Measurements from ENCODE around the gene ACBD6. TPM values are rescaled to one million over a fixed set of nuclear protein-coding genes. Genes with fewer than 3 reads are reported as not detected.
A peak's percentile ranks its signal among the peaks of the same experiment; 100 is the strongest.

ACBD6 gene
- total RNA-seq, 1 experiment from 2014 or later, result 73.6 TPM

- BruUV-seq (replicated peaks), result no TSS peak
- intact Hi-C loops (cut with micrococcal nuclease; ENCODE audit: unreplicated experiment), result loop anchor here (5.0 kb wide), 1 partner anchor 332 kb away; no protein-coding TSS in a partner anchor
Observed at GRCh38 chr1:180530501-180530900, 28.1 kb upstream of the ACBD6 start.

GRCh38 chr1:180528868-180529470 is 26.6 kb upstream of the ACBD6 start:
- Mint-ChIP-seq H3K36me3 (ENCODE audit: insufficient read depth, unreplicated experiment) (peaks cover 7% of the 10 kb centered on the region), H3K27ac (ENCODE audit: unreplicated experiment) (no peak overlapping the region), H3K4me3 (ENCODE audit: low read depth, unreplicated experiment) (no peak overlapping the region), H3K4me1 (ENCODE audit: low read depth, unreplicated experiment) (peaks cover 60% of the 10 kb centered on the region), H3K9me3 (ENCODE audit: low read depth, unreplicated experiment) (no peaks in the 10 kb centered on the region), H3K27me3 (ENCODE audit: unreplicated experiment) (no peaks in the 10 kb centered on the region)
- DNase-seq, result no peak
- CTCF ChIA-PET, result no interaction called here
- intact Hi-C loops (cut with micrococcal nuclease; ENCODE audit: unreplicated experiment), result no loop called here
- BruUV-seq (replicated peaks), result no TSS peak
- TF ChIP-seq, protein P1, sequence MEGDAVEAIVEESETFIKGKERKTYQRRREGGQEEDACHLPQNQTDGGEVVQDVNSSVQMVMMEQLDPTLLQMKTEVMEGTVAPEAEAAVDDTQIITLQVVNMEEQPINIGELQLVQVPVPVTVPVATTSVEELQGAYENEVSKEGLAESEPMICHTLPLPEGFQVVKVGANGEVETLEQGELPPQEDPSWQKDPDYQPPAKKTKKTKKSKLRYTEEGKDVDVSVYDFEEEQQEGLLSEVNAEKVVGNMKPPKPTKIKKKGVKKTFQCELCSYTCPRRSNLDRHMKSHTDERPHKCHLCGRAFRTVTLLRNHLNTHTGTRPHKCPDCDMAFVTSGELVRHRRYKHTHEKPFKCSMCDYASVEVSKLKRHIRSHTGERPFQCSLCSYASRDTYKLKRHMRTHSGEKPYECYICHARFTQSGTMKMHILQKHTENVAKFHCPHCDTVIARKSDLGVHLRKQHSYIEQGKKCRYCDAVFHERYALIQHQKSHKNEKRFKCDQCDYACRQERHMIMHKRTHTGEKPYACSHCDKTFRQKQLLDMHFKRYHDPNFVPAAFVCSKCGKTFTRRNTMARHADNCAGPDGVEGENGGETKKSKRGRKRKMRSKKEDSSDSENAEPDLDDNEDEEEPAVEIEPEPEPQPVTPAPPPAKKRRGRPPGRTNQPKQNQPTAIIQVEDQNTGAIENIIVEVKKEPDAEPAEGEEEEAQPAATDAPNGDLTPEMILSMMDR (IDR thresholded peaks at IDR 0.05; ENCODE audit: unreplicated experiment), result no peak

More at GRCh38 chr1:180530501-180530900, 28.1 kb upstream of the ACBD6 start:
- H3K27me3 Mint-ChIP-seq (ENCODE audit: unreplicated experiment), result no peaks in the 10 kb centered on the region
- peak overlapping the region; percentile 95 for H3K27ac Mint-ChIP-seq (ENCODE audit: unreplicated experiment)
- CTCF ChIA-PET, result interaction anchor here (0.6 to 1.1 kb wide), 5 partner anchors 15 to 460 kb away, joined by 3 to 6 read pairs (median 4); partner anchors contain the start of gene XPR1
- TF ChIP-seq, protein P1 (IDR thresholded peaks at IDR 0.05; ENCODE audit: unreplicated experiment), result no peak
- H3K4me1 Mint-ChIP-seq (ENCODE audit: low read depth, unreplicated experiment), result peaks cover 46% of the 10 kb centered on the region
- peak; percentile 78 for DNase-seq
- H3K9me3 Mint-ChIP-seq (ENCODE audit: low read depth, unreplicated experiment), result no peaks in the 10 kb centered on the region
- H3K4me3 Mint-ChIP-seq (ENCODE audit: low read depth, unreplicated experiment), result peak overlapping the region; percentile 15
- peaks cover 7% of the 10 kb centered on the region for H3K36me3 Mint-ChIP-seq (ENCODE audit: insufficient read depth, unreplicated experiment)

DNA sequence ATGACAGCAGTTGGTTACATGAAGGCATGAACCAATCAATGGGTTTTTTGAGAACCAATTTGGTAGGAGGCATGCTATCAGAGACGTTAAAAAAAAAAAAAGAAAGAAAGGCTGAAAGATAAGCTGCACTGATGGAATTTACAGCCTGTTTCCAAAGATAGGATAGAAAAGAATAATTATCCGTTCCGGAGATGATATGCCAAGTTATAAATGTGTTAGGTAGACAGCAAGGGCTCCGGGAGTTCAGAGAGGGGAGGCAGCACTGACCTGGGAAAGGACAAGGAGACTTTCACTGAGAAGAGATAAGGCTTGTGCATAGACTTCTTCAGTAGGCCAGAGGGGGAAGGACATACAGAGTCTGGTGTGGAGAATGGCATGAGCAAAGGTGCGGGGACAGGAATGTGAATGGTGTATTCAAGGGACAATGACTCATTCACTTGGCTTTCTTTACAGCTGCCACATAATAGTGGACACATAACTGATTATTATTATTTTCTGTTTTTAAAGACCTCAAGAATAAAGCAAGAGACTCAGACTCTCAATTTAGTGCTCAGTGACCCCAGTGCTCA is 24.8 kb upstream of the ACBD6 start:
- no peaks in the 10 kb centered on the region for H3K9me3 Mint-ChIP-seq (ENCODE audit: low read depth, unreplicated experiment)
- CTCF ChIA-PET, result no interaction called here
- no TSS peak for BruUV-seq (replicated peaks)
- H3K27ac Mint-ChIP-seq (ENCODE audit: unreplicated experiment), result peak overlapping the region; percentile 73
- H3K36me3 Mint-ChIP-seq (ENCODE audit: insufficient read depth, unreplicated experiment), result peaks cover 11% of the 10 kb centered on the region
- no peak overlapping the region for H3K4me3 Mint-ChIP-seq (ENCODE audit: low read depth, unreplicated experiment)
- DNase-seq, result peak; percentile 71
- TF ChIP-seq, protein P1 (IDR thresholded peaks at IDR 0.05; ENCODE audit: unreplicated experiment), result no peak
- H3K27me3 Mint-ChIP-seq (ENCODE audit: unreplicated experiment), result no peaks in the 10 kb centered on the region
- intact Hi-C loops (cut with micrococcal nuclease; ENCODE audit: unreplicated experiment), result no loop called here
- H3K4me1 Mint-ChIP-seq (ENCODE audit: low read depth, unreplicated experiment), result peaks cover 78% of the 10 kb centered on the region

- peaks cover 17% of the 10 kb centered on the region for H3K36me3 Mint-ChIP-seq (ENCODE audit: insufficient read depth, unreplicated experiment)
- H3K27ac Mint-ChIP-seq (ENCODE audit: unreplicated experiment), result no peak overlapping the region
- CTCF ChIA-PET, result no interaction called here
- intact Hi-C loops (cut with micrococcal nuclease; ENCODE audit: unreplicated experiment), result no loop called here
- H3K27me3 Mint-ChIP-seq (ENCODE audit: unreplicated experiment), result no peaks in the 10 kb centered on the region
- H3K4me3 Mint-ChIP-seq (ENCODE audit: low read depth, unreplicated experiment), result no peak overlapping the region
- no TSS peak for BruUV-seq (replicated peaks)
- no peaks in the 10 kb centered on the region for H3K9me3 Mint-ChIP-seq (ENCODE audit: low read depth, unreplicated experiment)
- DNase-seq, result no peak
- TF ChIP-seq, protein P1 (IDR thresholded peaks at IDR 0.05; ENCODE audit: unreplicated experiment), result no peak
- peaks cover 83% of the 10 kb centered on the region for H3K4me1 Mint-ChIP-seq (ENCODE audit: low read depth, unreplicated experiment)
Observed at GRCh38 chr1:180525715-180526039, 23.3 kb upstream of the ACBD6 start.
